ENCODE measurements around the gene MAP4K1.

MAP4K1 gene

DNA sequence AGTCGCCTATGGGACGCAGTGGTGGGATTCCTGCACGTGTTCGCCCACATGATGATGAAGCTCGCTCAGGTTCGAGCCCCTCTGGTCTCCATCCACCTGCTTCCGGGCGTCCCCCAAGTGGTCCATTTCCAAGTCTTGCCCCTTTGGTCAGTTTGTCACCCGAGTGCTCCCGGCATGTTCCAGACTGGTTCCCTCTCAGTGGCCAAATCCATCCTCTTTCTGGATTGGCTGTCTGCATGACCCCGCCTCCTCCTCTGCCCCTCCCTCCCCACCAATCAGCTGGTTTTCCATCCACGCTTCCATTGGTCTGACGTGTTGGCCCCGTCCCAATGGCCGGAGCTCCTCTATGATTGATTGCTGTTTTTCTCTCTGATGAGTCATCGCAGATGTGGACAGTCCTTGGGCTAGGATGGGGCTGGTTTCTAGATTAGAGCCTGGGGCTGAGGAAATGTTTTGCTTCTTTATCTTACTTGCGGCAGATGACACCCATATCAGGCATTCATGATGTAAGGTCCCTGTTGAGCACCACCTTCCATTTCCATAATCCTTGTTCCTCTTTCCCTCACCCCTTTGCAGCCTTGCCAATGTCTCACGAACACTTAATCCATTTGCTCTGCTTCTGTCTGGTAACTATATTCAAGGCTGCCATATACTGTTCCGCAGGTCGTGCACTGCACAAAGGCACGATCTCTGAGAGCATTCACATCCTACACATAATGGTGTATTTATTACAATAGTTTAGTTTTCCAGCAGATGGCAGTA is 73.8 kb downstream of the MAP4K1 start:
- DNase-seq (ENCODE audit: low spot score): peak; percentile 84

DNA sequence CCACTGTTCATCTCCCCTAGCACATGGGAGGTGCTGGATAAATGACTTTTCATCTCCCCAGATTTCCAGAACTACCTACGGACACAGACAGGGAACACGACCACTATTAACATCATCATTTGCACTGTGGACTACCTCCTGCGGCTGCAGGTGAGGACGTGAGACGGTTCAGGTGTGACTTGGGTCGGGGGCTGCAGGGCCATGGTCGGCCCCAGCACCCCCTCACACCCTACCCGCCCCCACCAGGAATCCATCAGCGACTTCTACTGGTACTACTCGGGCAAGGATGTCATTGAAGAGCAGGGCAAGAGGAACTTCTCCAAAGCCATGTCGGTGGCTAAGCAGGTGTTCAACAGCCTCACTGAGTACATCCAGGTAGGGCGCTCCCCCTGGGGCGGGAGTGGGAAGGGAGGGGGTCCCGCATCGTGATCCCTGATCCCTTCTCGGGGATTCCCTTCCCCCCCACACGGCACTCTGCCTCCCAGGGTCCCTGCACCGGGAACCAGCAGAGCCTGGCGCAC is 74.4 kb downstream of the MAP4K1 start:
- no peak for DNase-seq (ENCODE audit: low spot score)

DNA sequence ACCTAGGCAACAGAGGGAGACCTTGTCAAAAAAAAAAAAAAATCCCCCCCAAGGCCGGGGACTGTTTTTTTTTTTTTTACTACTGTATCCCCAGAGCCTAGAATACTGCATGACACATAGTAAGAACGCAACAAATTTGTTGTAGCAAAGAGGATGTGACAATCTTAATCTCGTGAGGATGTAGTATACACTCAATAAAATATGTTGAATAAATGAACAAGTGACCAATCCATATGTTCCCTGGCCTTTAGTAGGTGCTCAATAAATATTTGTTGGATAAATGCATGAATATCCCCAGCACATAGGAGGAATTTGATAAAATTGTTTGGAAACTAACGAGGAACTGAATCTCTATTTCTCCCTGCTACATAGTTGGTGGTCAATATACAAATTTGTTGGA is 75.7 kb downstream of the MAP4K1 start:
- DNase-seq (ENCODE audit: low spot score): no peak

DNA sequence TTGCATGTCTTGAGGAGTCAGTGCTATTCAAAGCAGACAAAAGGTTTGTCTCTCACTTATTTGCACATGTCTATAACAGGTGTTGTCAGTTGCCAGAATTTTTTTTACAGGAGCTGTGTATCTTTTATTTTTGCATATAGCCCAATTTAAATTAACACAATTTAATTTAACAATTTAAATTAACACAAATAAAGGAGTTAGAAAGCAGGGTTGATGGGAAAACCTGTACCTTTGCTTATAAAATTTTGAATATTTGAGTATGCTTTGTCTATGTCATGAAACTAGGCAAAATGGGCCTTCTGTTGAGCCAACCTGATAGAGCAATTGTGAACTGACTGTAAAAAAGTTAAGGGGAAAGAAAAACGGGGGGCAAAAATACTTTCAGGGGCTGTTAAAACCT is 78.0 kb downstream of the MAP4K1 start:
- no peak for DNase-seq (ENCODE audit: low spot score)

DNA sequence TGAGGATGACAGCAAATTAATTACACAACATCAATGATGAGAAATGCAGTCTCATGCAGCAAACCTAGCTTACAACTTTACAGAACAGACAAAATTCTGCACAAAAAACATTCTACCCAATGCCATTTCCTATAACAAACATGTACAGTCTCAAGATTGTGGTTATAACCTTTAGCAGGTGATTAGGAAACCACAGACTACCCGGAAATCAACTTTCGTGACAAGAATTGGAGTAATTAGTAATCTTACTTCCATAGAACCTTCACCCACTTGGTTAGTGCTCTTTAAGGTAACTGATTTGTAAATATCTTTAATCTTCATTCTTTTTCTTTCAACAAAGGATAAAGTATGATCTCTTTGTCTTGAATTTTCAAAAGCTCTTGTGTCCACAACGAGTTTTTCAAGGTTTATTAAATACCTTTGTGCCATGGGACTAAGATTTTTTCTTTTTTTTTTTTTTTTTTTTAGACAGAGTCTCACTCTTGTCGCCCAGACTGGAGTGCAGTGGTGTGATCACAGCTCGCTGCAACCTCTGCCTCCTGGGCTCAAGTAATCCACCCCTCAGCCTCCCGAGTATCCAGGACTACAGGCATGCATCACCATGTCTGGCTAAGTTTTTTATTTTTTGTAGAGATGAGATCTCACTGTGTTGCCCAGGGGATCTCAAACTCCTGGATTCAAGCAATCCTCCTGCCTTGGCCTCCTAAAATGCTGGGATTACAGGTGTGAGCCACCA is 78.8 kb downstream of the MAP4K1 start:
- no peak for DNase-seq (ENCODE audit: low spot score)

DNA sequence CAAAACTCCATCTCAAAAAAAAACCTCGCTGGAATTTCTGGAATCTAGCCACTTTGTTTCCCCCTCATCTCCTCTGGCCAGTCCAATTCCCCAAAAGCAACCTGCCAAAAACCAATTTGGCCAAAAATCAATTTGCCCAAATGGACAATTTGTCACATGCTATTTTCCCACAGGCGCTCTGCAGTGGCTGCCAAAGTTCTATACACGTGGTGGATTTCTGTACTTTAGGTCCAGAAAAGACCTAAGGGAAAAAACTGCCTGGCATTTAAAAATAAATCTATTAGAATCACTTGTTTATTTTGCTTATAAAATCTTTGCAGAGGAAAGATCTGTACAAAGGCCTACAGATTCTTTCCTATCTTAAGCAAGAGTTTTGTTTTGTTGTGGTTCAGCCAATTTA is 79.4 kb downstream of the MAP4K1 start:
- DNase-seq (ENCODE audit: low spot score): no peak
